Hair follicular keratinocyte (primary cell): ENCODE measurements around the gene RTN4. TPM values are rescaled to one million over a fixed set of nuclear protein-coding genes. Genes with fewer than 3 reads are reported as not detected.

ENCODE experiments used
- total RNA-seq: library from RNA; depleted of rRNA; stranded (reverse); fragments of >200 nt; gene quantifications from 2 replicates; pipeline ENCODE4 v1.2.3, GENCODE V29; 2015

Gene RTN4, protein sequence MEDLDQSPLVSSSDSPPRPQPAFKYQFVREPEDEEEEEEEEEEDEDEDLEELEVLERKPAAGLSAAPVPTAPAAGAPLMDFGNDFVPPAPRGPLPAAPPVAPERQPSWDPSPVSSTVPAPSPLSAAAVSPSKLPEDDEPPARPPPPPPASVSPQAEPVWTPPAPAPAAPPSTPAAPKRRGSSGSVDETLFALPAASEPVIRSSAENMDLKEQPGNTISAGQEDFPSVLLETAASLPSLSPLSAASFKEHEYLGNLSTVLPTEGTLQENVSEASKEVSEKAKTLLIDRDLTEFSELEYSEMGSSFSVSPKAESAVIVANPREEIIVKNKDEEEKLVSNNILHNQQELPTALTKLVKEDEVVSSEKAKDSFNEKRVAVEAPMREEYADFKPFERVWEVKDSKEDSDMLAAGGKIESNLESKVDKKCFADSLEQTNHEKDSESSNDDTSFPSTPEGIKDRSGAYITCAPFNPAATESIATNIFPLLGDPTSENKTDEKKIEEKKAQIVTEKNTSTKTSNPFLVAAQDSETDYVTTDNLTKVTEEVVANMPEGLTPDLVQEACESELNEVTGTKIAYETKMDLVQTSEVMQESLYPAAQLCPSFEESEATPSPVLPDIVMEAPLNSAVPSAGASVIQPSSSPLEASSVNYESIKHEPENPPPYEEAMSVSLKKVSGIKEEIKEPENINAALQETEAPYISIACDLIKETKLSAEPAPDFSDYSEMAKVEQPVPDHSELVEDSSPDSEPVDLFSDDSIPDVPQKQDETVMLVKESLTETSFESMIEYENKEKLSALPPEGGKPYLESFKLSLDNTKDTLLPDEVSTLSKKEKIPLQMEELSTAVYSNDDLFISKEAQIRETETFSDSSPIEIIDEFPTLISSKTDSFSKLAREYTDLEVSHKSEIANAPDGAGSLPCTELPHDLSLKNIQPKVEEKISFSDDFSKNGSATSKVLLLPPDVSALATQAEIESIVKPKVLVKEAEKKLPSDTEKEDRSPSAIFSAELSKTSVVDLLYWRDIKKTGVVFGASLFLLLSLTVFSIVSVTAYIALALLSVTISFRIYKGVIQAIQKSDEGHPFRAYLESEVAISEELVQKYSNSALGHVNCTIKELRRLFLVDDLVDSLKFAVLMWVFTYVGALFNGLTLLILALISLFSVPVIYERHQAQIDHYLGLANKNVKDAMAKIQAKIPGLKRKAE
- 264 and 300 TPM in 2 replicates for total RNA-seq

DNA sequence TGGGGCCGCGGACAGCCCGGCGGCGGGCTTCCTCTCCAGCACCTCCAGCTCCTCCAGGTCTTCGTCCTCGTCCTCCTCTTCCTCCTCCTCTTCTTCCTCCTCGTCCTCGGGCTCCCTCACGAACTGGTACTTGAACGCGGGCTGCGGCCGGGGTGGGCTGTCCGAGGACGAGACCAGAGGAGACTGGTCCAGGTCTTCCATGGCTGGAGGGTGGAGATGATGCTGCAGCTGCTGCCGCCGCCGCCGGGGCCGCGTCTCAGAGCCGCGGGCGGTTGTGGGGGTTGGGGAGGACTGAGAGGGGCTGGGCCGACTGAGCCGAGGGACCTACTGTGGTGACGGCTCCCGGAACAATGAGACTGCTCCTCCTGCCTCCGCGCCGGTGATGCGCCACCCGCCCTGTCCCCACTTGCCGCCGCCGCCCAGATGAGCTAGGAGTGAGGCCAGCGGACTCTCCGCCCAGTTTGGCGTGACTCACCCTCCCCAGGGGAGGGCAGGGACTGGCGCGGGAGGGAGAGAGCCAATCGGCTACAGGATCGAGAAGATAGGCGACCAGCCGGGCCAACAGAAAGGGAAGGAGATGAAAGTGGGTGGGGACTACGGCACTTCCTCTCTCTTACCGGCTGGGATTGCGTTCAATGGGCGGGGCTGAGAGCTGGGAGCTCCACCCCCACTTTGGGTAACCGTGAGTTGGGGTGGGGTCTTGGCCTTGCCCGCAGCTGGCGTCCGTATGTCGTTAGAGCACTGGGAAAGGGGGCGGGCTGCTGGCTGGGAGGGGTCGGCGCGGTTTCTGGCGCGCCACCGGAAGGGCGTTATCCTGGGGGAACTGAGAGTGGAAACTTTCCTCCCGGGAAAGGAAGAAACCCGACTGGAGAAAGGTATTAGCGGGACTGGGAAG is at the start of gene RTN4:
TSS of gene RTN4 (minus strand) at position 352 of the 895 bp plus-strand sequence. CDS start at position 201, 151 bp downstream.

Other genes with a start within 250 kb of the RTN4 start
- 2.7 and 3.9 TPM in 2 replicates for gene CLHC1, start 181.8 kb upstream of the RTN4 start, total RNA-seq
- gene RPS27A, start 182.2 kb upstream of the RTN4 start, total RNA-seq: 3,193 and 3,480 TPM in 2 replicates
- 41.2 and 44.2 TPM in 2 replicates for gene MTIF2, start 218.8 kb upstream of the RTN4 start, total RNA-seq